ENCODE measurements around the gene TRAPPC3.
A peak's percentile ranks its signal among the peaks of the same experiment; 100 is the strongest.

Gene TRAPPC3

DNA sequence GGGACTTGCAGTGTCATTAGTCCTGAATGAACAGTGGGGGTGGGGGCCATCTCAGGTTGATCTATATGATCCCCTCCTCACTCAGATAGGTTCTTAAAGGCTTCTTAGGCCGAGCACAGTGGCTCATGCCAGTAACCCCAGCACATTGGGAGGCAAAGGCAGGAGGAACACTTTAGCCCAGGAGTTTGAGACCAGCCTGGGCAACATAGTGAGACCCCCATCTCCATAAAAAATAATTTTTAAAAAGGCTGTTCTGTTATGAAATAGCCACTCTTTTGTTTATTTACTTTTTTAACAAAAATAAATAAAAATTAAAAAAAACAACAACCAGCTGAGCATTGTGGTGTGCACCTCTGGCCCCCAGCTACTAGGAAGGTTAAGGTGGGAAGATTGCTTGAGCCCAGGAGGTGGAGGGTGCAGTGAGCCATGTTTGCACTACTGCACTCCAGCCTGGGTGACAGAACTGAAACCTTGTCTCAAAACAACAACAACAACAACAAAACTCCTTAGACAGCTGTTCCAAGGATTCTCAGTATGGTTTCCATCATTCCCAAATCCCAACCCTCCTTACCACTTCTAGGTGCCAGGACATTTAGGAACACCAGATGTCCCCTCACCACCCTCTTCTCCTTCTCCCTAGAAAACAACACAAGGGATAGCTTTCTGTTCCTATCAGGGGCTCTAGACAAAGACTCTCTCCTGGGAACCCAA is 2.0 kb upstream of the TRAPPC3 start:
- no peak for DNase-seq

DNA sequence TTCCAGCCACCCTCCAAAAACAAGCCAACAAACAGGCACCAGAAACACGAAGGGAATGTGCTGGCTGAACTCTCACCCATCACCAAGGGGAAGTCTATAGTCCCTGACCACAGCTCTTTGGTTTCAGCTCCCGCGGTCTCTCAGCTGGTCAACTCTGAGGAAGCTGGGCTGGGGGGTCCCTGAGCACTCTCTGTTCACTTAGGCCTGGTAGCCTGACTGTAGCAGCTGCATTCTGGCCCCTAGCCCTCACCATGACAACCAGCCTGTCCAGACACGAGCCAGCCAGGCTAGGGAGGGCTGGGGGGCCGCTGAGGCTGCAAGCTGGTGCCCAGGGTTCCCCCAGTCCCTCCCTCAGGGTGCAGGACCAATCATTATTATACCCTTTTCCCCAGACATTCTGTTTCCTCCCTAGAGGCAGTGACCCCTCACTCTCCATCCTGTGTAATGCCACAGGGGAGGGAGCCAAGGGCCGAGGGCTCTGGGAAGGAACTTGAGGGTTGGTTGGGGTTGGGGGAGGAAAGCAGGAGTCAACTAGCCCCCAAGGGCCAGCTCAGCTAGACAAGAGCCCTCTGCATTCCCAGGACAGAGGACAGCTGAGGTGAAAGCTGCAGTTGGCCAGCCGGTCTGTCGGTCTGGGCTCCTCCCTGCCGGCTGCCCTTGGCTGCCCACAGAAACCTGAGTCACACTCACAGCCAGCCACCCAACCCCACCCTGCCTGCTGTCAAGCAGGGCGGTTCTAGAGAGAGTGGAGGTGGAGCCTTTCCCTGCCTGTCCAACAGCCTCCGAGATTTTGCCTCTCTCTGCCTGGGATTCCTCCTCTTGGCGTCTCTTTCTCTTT is 1.2 kb upstream of the TRAPPC3 start:
- DNase-seq = peak; percentile 86

- DNase-seq = no peak
These were observed 648 bp upstream of the TRAPPC3 start for GRCh38 chr1:36149973-36150295.

DNA sequence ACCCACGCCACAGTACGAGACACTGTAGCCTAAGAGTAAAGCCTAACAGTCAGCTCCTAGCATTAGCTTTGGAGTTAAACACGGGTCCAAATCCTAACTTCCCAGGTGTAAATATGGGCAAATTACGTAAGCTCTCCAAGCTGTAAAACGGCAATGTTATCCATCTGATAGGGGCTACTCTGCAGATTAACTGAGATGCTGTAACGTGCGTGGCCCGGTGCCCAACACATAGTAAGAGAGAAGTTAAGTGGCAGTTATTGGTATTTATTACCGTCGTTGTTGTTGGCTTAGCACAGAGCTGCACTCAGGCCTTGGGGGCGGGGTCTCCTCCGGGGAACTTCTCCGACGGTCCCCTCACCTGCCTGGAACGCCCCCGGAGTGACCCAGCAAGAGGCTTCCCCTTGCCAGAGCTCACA is 457 bp downstream of the TRAPPC3 start:
- DNase-seq = no peak

DNA sequence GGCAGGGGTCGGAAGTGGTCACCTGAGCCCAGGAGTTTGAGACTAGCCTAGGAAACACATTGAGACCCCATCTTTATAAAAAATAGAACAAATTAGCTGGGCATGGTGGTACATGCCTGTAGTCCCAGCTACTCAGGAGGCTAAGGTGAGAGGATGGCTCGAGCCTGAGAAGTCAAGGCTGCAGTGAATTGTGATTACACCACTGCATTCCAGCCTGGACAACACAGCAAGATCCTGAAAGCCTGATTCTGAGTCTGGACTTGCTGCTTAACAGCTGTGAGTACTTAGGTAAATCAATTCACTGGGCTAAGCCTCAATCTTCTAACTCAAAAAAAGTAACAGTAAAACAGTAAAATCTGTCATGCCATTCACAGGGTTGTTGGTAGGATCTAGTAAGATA is 4.9 kb downstream of the TRAPPC3 start:
- no peak for DNase-seq

DNA sequence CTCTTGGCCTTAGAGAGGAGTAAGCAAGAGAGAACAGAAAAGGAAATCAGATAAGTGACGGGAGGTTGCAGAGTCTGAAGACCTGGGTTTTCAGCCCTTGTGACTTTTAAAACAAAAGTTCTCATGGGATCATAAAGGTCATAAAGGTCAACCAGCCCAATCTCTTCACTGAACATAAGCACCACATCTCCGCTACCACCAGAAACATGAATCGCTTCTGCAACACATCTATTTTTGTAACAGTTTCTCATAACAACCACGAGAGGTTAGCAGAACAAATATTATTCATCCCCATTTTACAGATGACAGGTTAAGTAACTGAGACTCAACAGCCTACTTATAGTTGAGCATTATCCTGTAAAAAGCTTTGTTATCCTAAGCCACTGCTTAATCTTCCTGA is 5.9 kb downstream of the TRAPPC3 start:
- DNase-seq = no peak

DNA sequence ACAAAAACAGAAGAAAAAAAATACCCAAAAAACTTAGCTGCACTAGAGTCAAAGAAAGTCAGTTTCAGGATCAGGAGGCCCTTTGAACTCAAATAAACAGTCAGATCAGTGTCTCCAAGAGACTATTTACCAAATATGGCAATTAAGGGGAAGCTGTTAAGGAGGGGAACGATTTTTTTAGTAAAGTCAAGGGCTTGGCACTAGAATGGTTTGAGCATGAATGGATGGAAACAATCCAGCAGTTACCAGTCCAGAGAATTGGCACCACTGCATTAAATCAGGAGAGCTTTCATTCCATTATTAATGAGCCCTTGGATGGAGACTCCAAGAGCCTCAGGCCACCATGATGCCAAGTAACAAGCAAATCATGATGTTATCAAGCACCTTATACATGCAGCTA is 7.2 kb downstream of the TRAPPC3 start:
- DNase-seq = no peak

DNA sequence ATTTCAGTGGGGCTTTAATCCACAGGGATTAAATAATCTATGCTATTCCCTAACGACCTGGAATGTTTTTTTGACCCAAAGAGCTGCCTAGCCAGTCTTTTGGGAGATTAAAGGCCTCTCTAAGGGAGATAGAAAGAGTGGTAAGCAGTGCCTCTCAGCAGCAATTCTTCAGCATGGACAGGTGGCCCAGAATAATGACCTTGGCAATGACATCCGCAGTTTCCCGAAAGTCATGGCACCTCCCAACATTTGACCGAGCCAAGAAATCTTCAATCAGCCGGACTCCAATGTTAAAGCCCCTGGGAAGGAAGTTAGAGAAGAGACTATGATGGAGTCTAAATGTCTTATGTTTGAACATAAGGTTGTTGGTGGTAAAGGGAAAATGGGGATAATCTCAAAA is 9.8 kb downstream of the TRAPPC3 start:
- DNase-seq = no peak

GRCh38 chr1:36137776-36138175 is 11.5 kb downstream of the TRAPPC3 start:
- DNase-seq = no peak

- no peak for DNase-seq
These were observed 12.1 kb downstream of the TRAPPC3 start for GRCh38 chr1:36137226-36137625.

DNA sequence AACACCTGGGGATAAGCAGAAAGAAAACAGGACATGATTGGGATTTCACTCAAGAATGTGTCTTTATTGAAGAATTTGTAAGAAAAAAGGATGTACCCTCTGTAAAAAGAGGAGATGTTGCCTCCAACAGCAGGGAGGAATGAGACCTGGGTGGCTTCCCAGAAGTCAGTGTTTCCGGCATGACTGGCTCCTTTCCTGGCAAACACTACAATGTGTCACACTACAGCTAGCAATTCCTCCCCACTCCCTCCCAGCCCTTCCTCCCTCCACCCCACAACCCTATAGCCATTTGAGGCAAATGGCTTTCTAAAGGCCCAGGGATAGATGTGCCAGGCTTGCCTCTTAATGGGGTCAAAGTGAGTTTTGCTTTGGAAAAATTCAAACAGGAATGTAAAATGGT is 12.8 kb downstream of the TRAPPC3 start:
- DNase-seq = no peak

DNA sequence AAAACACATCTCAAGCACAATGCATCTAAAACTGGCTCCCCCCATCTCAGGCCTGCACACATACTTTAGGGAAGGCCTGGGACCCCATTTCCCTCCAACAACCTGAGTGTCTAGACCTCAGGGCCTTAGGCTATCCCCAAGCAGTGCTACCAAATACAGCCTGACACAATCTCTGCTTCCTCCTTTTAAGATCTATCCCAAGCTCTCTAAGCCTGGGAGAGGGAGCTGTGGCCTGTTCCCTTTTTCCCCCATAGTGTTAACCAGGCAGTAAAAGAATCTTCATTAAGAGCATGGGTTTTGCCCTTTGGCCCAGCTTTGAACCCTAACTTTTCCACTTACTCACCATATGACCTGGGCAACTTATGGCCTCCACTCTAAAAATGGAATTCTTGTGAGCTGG is 13.5 kb downstream of the TRAPPC3 start:
- no peak for DNase-seq

- no peak for DNase-seq
These were observed 14.0 kb downstream of the TRAPPC3 start for GRCh38 chr1:36135330-36135667.

DNA sequence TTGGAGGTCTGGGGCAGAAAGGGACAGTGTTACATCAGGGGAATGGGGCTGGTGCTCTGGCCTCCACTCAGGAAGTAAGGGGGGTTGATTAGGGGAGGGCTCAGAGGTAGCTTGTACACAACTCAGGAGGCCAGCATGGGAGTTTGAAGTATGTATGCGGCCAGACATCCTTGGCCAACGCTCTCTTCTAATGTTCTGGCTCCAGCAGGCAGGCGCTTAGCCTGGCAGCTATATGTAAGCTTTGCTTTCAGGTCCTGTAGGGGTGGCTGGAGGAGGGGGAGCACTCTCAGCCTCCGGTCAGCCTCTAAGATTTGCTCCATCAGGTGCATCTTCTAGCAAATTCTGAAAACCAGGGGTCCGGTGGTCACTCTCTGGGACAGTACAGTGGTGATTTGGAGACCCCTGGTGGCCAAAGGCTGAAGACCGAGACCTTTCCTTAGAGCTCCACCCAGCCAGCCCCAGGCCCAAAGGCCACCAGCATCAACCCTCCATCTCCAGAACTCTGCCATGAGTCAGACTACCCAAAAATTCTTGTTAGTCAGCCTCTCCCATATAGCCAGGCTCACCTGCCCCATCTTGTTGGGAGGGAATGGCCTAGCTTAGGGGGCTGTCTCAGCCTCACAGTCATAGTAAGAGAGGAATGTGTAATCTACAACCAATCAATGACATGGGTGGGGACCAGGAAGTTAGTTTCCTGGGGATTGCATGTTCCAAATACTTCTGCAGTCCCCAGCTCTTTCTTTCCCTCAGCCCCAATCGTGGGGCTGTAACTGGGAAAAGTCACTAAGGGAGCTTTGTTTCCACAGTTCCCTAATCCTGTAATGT is 14.6 kb downstream of the TRAPPC3 start:
- DNase-seq = peak; percentile 21

DNA sequence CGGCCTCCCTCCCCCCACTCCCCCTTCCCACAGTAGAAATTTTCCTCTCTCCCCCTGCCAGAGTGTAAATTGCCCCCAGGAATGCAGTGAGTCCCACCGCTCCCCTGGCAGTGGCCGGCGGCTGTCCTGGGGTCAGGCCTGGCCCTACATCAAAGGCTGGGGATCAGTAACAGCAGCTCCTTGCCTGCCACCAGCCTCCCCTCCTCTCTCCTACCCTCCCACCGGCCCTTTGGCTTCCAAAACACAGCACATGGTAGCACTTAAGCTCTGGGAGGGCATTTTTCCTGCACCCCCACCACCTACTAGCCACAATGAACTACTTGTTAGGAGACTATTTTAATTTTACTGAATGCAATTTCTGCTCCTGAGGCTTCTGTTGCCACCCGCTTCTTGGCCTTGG is 15.3 kb downstream of the TRAPPC3 start:
- no peak for DNase-seq

- no peak for DNase-seq
These were observed 15.8 kb downstream of the TRAPPC3 start for GRCh38 chr1:36133484-36133883.

GRCh38 chr1:36132029-36132428 is 17.3 kb downstream of the TRAPPC3 start:
- no peak for DNase-seq

GRCh38 chr1:36128905-36129206 is 20.4 kb downstream of the TRAPPC3 start:
- DNase-seq = no peak

DNA sequence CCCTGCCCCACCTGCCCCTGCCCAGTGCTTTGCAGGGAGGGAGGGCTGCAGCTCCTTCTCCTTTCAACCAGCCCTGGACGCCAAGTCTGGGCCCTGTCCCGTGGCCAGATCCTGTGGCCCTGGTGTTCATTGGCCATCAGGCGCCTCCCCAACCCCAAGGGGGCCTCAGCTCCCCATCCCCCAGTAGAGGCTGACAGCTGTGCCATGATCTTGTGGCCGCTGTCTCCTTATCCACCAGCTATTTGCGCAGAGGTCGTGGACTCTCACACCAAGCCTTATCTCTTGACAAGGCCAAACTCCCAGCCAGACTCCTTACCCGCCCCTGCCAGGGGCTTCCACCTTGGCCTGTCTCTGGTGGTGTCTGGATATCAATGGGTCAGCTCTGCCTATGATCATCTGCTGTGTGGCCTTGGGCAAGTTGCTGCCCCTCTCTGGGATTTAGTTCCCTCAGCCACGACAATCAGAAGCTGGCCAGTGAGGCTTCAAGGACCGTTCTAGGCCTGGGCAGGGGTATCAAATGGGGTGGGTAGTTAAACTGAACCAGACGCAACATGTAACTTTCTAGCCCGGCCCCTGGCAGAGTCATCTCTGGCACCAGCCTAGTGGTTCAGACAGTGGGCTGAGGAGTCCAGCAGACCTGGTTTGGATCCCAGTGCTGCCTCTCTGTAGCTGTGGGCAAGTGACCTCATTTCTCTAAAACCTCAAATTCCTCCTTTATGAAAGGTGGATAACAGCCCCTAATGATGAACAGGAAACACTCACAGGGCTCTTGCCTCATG is 21.0 kb downstream of the TRAPPC3 start:
- DNase-seq = no peak

- DNase-seq = no peak
These were observed 22.3 kb downstream of the TRAPPC3 start for GRCh38 chr1:36126797-36127500.

DNA sequence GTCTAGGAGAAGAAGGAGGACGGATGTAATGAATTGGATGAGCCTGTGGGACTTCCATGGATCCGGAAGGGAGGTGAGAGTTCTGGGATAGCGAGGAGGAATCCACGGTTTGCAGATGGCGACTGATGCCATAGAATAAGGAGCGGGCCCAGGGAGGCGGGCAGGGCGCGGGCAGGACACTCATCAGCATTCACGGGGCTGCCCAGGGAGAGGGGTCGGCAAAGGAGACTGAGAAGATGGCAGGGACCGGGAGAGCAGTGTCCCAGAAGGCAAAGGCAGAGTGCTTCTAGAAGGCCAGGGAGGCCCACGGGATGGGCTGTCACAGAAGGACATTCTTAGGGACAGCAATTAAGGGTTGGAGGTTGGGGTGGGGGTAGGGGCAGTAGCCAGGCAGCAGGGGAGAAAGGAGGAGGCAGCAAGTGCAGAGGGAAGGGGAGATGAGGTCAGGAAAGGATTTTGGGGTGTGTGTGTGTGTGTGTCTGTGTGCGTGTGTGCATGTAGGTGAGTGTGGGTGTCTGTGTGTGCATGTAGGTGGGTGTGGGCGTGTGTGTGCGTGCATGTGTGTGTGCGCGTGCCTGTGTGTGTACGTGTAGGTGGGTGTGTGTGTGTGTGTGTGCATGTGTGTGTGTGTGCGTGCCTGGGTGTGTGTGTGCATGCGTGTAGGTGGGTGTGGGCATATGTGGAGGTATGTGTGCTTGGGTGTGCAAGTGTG is 23.1 kb downstream of the TRAPPC3 start:
- no peak for DNase-seq
